Measurements from ENCODE around the gene PLEKHG5.

The PLEKHG5 gene

GRCh38 chr1:6477039-6477820, 14.2 kb downstream of the PLEKHG5 start:
- no peak for DNase-seq (ENCODE audit: low read depth)

- no peak for DNase-seq (ENCODE audit: low read depth)
Measured at GRCh38 chr1:6476483-6476882, 15.0 kb downstream of the PLEKHG5 start.

GRCh38 chr1:6475381-6476133, 15.9 kb downstream of the PLEKHG5 start:
- peak; percentile 70 for DNase-seq (ENCODE audit: low read depth)

GRCh38 chr1:6474815-6475282, 16.6 kb downstream of the PLEKHG5 start:
- no peak for DNase-seq (ENCODE audit: low read depth)

GRCh38 chr1:6473974-6474814, 17.3 kb downstream of the PLEKHG5 start:
- no peak for DNase-seq (ENCODE audit: low read depth)

- no peak for DNase-seq (ENCODE audit: low read depth)
Measured at GRCh38 chr1:6473156-6473555, 18.3 kb downstream of the PLEKHG5 start.

- no peak for DNase-seq (ENCODE audit: low read depth)
Measured at GRCh38 chr1:6472391-6472790, 19.1 kb downstream of the PLEKHG5 start.

GRCh38 chr1:6471970-6472368, 19.5 kb downstream of the PLEKHG5 start:
- DNase-seq (ENCODE audit: low read depth) = no peak

GRCh38 chr1:6471086-6471969, 20.1 kb downstream of the PLEKHG5 start:
- DNase-seq (ENCODE audit: low read depth) = no peak

GRCh38 chr1:6470132-6471085, 21.1 kb downstream of the PLEKHG5 start:
- DNase-seq (ENCODE audit: low read depth) = no peak

- DNase-seq (ENCODE audit: low read depth) = no peak
Measured at GRCh38 chr1:6468729-6469461, 22.6 kb downstream of the PLEKHG5 start.

GRCh38 chr1:6467744-6468688, 23.5 kb downstream of the PLEKHG5 start:
- DNase-seq (ENCODE audit: low read depth) = no peak

GRCh38 chr1:6467224-6467623, 24.2 kb downstream of the PLEKHG5 start:
- no peak for DNase-seq (ENCODE audit: low read depth)

- no peak for DNase-seq (ENCODE audit: low read depth)
Measured at GRCh38 chr1:6466751-6467150, 24.7 kb downstream of the PLEKHG5 start.

GRCh38 chr1:6466023-6466422, 25.4 kb downstream of the PLEKHG5 start, which contains the start of gene TNFRSF25:
Gene TNFRSF25 (minus strand): TSS chr1:6466173. CDS start chr1:6466107, 66 bp downstream.
- DNase-seq (ENCODE audit: low read depth) = peak; percentile 54

GRCh38 chr1:6465461-6466005, 25.9 kb downstream of the PLEKHG5 start:
- no peak for DNase-seq (ENCODE audit: low read depth)

GRCh38 chr1:6464915-6465314, 26.6 kb downstream of the PLEKHG5 start:
- no peak for DNase-seq (ENCODE audit: low read depth)

GRCh38 chr1:6464514-6464836, 27.0 kb downstream of the PLEKHG5 start:
- no peak for DNase-seq (ENCODE audit: low read depth)
